Dedifferentiated amniotic fluid mesenchymal stem cell (primary cell): ENCODE results near the gene SLC24A1.

Experiments used
- DNase-seq: peaks from one replicate; pipeline ENCODE4 v3.0.0-alpha.2; 2016; ENCODE audit errors: extremely low spot score

SLC24A1 gene

GRCh38 chr15:65618560-65619109, 3.1 kb upstream of the SLC24A1 start:
- DNase-seq: no peak

GRCh38 chr15:65619626-65620290, 2.0 kb upstream of the SLC24A1 start:
- DNase-seq: no peak

- no peak for DNase-seq
Observed at GRCh38 chr15:65620833-65621232, 905 bp upstream of the SLC24A1 start.

GRCh38 chr15:65623103-65623502, 1.4 kb downstream of the SLC24A1 start:
- DNase-seq: no peak

GRCh38 chr15:65626856-65627255, 5.1 kb downstream of the SLC24A1 start:
- no peak for DNase-seq

GRCh38 chr15:65629548-65629947, 7.8 kb downstream of the SLC24A1 start:
- no peak for DNase-seq

GRCh38 chr15:65630760-65631159, 9.0 kb downstream of the SLC24A1 start:
- DNase-seq: no peak

- DNase-seq: no peak
Observed at GRCh38 chr15:65631503-65631902, 9.8 kb downstream of the SLC24A1 start.

- DNase-seq: no peak
Observed at GRCh38 chr15:65632780-65633375, 11.1 kb downstream of the SLC24A1 start.

GRCh38 chr15:65633752-65634151, 12.0 kb downstream of the SLC24A1 start:
- DNase-seq: no peak

- DNase-seq: no peak
Observed at GRCh38 chr15:65634356-65634755, 12.6 kb downstream of the SLC24A1 start.

GRCh38 chr15:65638109-65638508, 16.4 kb downstream of the SLC24A1 start:
- DNase-seq: no peak

GRCh38 chr15:65638681-65639089, 16.9 kb downstream of the SLC24A1 start:
- DNase-seq: peak; percentile 84

- DNase-seq: no peak
Observed at GRCh38 chr15:65639509-65639908, 17.8 kb downstream of the SLC24A1 start.

- DNase-seq: no peak
Observed at GRCh38 chr15:65641768-65642475, 20.2 kb downstream of the SLC24A1 start.

GRCh38 chr15:65642594-65642993, 20.9 kb downstream of the SLC24A1 start:
- DNase-seq: no peak

- DNase-seq: no peak
Observed at GRCh38 chr15:65644282-65644681, 22.5 kb downstream of the SLC24A1 start.

- DNase-seq: no peak
Observed at GRCh38 chr15:65645392-65645791, 23.7 kb downstream of the SLC24A1 start.

- DNase-seq: no peak
Observed at GRCh38 chr15:65646486-65646885, 24.7 kb downstream of the SLC24A1 start.

GRCh38 chr15:65650312-65651041, 28.7 kb downstream of the SLC24A1 start:
- DNase-seq: no peak

- no peak for DNase-seq
Observed at GRCh38 chr15:65651042-65651322, 29.2 kb downstream of the SLC24A1 start.
